ENCODE measurements around the gene OVCH1. TPM values are rescaled to one million over a fixed set of nuclear protein-coding genes. Genes with fewer than 3 reads are reported as not detected.
"Not testable (repeated sequence)": the region's sequence is repeated elsewhere in the genome, so short reads cannot be mapped to it uniquely, and the experiment has no call there.

Gene OVCH1
- total RNA-seq, 4 donors from 2014 or later, result 0.17 to 0.78 TPM; not detected in 2

DNA sequence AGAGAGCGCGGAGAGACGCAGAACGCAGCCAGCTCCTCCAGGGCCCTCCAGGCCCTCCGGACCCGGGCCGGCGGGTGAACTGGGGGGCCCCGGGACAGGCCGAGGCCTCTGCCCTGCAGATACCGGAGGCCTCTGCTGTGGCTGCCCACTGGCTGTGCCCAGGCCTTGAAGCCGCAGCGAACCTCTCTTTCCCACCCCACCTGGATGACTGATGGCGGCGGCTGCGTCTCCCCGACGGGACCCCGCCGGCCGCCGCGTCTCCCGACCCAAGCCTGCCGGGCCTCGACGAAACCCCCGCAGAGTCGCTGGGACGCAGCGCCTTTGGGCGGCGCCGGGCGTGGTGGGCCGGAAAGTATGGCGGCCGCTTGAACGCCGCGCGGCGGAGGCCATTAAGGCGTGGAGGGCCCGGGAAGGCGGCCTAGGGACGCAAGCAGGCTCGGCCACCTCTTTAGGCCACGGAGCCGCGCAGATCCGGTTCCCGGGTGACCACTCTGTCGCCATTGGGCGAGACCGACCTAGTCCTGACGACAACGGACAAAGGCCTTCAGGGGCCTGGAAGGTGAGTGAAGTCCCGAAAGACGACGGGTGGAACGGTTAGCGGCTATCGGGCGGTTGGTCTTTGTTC lies 108.1 kb downstream of the OVCH1 start:
- no peaks in the 10 kb centered on the region for H3K36me3 ChIP-seq
- H3K9me3 ChIP-seq, result no peaks in the 10 kb centered on the region
- intact Hi-C loops (cut with DNase I), result no loop called here
- WGBS, result 95% methylated on average over 27 of the region's 65 CpGs
- no peaks in the 10 kb centered on the region for H3K27me3 ChIP-seq
- no peaks in the 10 kb centered on the region for H3K4me1 ChIP-seq
- no peak overlapping the region for H3K4me3 ChIP-seq
- no peak overlapping the region for H3K27ac ChIP-seq (replicated peaks in 1 of 4)
- TF ChIP-seq POLR2A (IDR thresholded peaks at IDR 0.05; ENCODE audit: low read depth) (no peak), POLR2AphosphoS5 (IDR thresholded peaks at IDR 0.05) (no peak), EP300 (IDR thresholded peaks at IDR 0.05) (no peak)
- TF ChIP-seq, protein P1, sequence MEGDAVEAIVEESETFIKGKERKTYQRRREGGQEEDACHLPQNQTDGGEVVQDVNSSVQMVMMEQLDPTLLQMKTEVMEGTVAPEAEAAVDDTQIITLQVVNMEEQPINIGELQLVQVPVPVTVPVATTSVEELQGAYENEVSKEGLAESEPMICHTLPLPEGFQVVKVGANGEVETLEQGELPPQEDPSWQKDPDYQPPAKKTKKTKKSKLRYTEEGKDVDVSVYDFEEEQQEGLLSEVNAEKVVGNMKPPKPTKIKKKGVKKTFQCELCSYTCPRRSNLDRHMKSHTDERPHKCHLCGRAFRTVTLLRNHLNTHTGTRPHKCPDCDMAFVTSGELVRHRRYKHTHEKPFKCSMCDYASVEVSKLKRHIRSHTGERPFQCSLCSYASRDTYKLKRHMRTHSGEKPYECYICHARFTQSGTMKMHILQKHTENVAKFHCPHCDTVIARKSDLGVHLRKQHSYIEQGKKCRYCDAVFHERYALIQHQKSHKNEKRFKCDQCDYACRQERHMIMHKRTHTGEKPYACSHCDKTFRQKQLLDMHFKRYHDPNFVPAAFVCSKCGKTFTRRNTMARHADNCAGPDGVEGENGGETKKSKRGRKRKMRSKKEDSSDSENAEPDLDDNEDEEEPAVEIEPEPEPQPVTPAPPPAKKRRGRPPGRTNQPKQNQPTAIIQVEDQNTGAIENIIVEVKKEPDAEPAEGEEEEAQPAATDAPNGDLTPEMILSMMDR (IDR thresholded peaks at IDR 0.05), result no peak
- no peak for DNase-seq (ENCODE audit: extremely low spot score)

DNA sequence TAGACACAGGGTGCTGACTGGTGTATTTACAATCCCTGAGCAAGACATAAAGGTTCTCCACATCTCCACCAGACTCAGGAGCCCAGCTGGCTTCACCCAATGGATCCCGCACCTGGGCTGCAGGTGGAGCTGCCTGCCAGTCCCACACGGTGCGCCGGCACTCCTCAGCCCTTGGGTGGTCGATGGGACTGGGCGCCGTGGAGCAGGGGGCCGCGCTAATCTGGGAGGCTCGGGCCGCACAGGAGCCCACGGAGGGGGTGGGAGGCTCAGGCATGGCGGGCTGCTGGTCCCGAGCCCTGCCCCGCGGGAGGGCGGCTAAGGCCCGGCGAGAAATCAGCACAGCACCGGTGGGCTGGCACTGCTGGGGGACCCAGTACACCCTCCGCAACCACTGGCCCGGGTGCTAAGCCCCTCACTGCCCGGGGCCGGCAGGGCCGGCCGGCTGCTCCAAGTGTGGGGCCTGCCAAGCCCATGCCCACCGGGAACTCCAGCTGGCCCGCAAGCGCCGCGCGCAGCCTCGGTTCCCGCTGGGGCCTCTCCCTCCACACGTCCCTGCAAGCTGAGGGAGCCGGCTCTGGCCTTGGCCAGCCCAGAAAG lies 111.3 kb downstream of the OVCH1 start:
- H3K9me3 ChIP-seq; intact Hi-C loops (cut with DNase I); H3K27ac ChIP-seq (replicated peaks in 1 of 4); H3K4me1 ChIP-seq; H3K4me3 ChIP-seq; H3K27me3 ChIP-seq; H3K36me3 ChIP-seq; DNase-seq (ENCODE audit: extremely low spot score): not testable (repeated sequence)
- 96% methylated on average over 5 of the region's 36 CpGs for WGBS

DNA sequence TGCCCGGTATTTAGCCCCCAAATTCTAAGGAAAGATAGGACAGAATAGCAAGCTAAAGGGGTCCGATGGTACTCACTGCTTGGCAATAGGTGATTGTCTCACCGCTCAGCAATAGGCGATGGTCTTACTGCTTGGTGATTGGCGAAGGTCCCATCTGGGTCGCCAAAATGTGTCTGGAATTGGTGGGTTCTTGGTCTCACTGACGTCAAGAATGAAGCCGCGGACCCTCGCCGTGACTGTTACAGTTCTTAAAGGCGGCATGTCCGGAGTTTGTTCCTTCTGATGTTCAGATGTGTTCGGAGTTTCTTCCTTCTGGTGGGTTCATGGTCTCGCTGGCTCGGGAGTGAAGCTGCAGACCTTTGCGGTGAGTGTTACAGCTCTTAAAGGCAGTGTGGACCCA lies 112.3 kb downstream of the OVCH1 start:
- H3K4me3 ChIP-seq; H3K4me1 ChIP-seq; H3K27ac ChIP-seq (replicated peaks in 1 of 4); DNase-seq (ENCODE audit: extremely low spot score); intact Hi-C loops (cut with DNase I); H3K9me3 ChIP-seq; H3K36me3 ChIP-seq; H3K27me3 ChIP-seq: not testable (repeated sequence)
- WGBS, result 97% methylated on average over 17 of the region's 17 CpGs

DNA sequence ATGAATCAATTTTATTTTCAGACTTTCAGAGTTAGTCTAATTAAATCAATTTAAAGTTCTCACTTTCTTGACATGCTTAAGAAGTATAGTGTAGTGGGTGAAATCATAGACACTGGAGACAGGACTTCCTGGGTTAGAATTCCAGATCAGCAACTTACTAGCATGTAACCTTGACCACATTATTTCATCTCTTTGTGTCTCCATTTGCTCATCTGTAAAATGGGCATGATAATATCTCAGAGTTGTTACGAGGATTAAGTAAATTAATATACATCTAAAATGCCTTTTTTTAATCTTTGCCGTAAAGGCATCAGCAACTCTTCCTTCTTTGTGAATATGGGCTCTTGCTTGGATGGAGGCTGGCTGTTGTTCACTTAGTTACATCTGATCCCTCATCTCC lies 115.2 kb downstream of the OVCH1 start:
- WGBS, result 93% methylated on average over 2 of the region's 2 CpGs
- H3K27ac ChIP-seq (replicated peaks in 1 of 4), result no peak overlapping the region
- peaks cover 12 to 23% (median 14%) of the 10 kb centered on the region in 4 donors for H3K4me1 ChIP-seq
- H3K4me3 ChIP-seq, result no peak overlapping the region
- no peaks in the 10 kb centered on the region for H3K27me3 ChIP-seq
- DNase-seq (ENCODE audit: extremely low spot score), result no peak
- TF ChIP-seq, protein P1 (IDR thresholded peaks at IDR 0.05), result no peak
- TF ChIP-seq POLR2AphosphoS5 (IDR thresholded peaks at IDR 0.05) (no peak), EP300 (IDR thresholded peaks at IDR 0.05) (no peak), POLR2A (IDR thresholded peaks at IDR 0.05; ENCODE audit: low read depth) (no peak)
- H3K36me3 ChIP-seq, result peaks cover 0 to 5% (median 0%) of the 10 kb centered on the region in 4 donors
- intact Hi-C loops (cut with DNase I), result no loop called here
- H3K9me3 ChIP-seq, result no peaks in the 10 kb centered on the region

DNA sequence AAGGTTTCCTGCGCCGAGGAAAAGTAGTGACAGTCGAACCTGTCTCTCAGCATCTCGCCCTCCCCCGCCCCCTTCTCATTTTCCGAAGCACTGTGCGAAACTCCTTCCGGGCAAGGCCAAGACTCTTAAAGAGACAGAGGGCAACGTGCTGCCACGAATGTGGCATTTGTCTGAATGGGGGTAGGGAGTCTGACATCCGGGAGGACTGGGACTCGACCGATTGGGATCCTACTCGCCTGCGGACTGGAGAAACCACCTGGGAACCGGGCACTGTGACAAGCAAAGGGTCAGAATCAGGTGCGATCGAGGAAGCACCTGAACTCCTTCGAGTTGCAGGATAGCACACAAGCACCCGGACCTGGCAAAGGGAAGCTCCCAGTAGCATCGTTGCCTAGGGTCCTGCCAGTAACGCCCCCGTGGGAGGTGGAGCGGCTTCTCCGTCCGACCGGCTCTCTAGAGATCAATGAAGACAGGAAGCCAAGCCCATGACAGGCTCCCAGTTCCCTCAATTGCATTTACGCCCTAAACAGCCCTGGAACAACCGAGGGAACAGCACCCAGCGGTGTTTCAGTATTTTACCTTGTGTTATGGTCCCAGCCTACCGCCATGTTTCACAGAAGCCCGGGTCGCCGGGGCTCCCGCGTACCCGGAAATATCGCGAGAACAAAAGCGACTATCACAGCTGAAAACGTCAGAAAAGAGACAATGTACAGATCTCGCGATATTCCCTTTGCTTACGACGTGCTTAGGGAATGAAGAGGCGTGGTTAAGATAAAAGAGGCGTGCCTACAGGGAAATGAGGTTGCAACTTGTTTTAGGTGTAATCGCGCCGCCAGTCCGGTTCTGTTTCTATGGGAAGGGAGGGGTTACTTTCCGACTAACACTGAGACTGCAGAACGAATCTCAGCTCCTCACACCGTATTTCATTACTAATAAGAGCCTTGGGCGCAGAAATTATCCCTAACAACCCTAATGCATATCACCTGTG lies 116.7 kb downstream of the OVCH1 start, which contains the start of gene ERGIC2:
TSS of gene ERGIC2 (minus strand) at position 637 of the 988 bp plus-strand sequence. CDS start 9,539 bp downstream, outside the sequence.
- peaks cover 0 to 5% (median 0%) of the 10 kb centered on the region in 4 donors for H3K36me3 ChIP-seq
- H3K4me3 ChIP-seq, result peak within 1 kb of the TSS; percentile 79 to 96 (median 88)
- no peaks in the 10 kb centered on the region for H3K9me3 ChIP-seq
- under 1% methylated on average over 54 of the region's 55 CpGs for WGBS
- TF ChIP-seq POLR2AphosphoS5 (IDR thresholded peaks at IDR 0.05), result peak; percentile 81 to 84
- no peak for TF ChIP-seq EP300 (IDR thresholded peaks at IDR 0.05)
- no peaks in the 10 kb centered on the region for H3K27me3 ChIP-seq
- peak within 1 kb of the TSS; percentile 84 to 88 (median 86) for H3K27ac ChIP-seq (replicated peaks in 1 of 4)
- peak; percentile 98 for DNase-seq (ENCODE audit: extremely low spot score)
- H3K4me1 ChIP-seq, result peaks cover 12 to 23% (median 14%) of the 10 kb centered on the region in 4 donors
- intact Hi-C loops (cut with DNase I), result no loop called here

Other genes with a start within 250 kb of the OVCH1 start
- gene ERGIC2, start 116.5 kb downstream of the OVCH1 start, total RNA-seq, result 10 to 100 TPM; 27.2 to 86.8 (median 64.6) TPM